Keratinocyte (primary cell): Measurements from ENCODE around the gene THSD7B. TPM values are rescaled to one million over a fixed set of nuclear protein-coding genes. Genes with fewer than 3 reads are reported as not detected.

Source experiments
- DNase-seq: peaks from one replicate; pipeline ENCODE4 v3.0.0-alpha.2; 2011; ENCODE audit warnings: low read depth, missing footprints, low spot score
- FAIRE-seq: peaks from 2 replicates; lab custom pipeline; 2011; peaks lifted over from hg19 to GRCh38; lab: Jason Lieb, UNC
- H2AFZ ChIP-seq: 2 replicates; pipeline ENCODE4 v1.6.0; 2012; ENCODE audit warnings: low read length, control low read depth, inconsistent platforms; ENCODE audit not compliant: control insufficient read depth
- H3K27ac ChIP-seq: 2 replicates; pipeline ENCODE4 v1.5.1; 2011; ENCODE audit warnings: low read length; ENCODE audit not compliant: control insufficient read depth, insufficient read depth
- H3K27me3 ChIP-seq: 3 replicates; pipeline ENCODE4 v1.6.0; 2011; ENCODE audit warnings: low read length; ENCODE audit not compliant: control insufficient read depth, insufficient read depth; ENCODE audit errors: extremely low read depth
- H3K36me3 ChIP-seq, 2 experiments: 2 replicates in 1 of 2; 3 replicates in 1 of 2; pipeline ENCODE4 v1.5.1; 2011; ENCODE audit warnings: low read length in 2 of 2, mild to moderate bottlenecking in 1 of 2; ENCODE audit not compliant: control insufficient read depth in 2 of 2, insufficient read depth in 2 of 2; ENCODE audit errors: extremely low read depth in 1 of 2
- H3K4me1 ChIP-seq: 3 replicates; pipeline ENCODE4 v1.5.1; 2011; ENCODE audit warnings: low read length; ENCODE audit not compliant: control insufficient read depth, insufficient read depth; ENCODE audit errors: extremely low read depth
- H3K4me2 ChIP-seq: 3 replicates; pipeline ENCODE4 v1.6.0; 2011; ENCODE audit warnings: low read depth, low read length; ENCODE audit not compliant: control insufficient read depth, insufficient read depth; ENCODE audit errors: extremely low read depth
- H3K4me3 ChIP-seq, 3 experiments: fragments of 200-600 bp in 1 of 3; sonication (generic) in 1 of 3; 2 replicates in 2 of 3; 3 replicates in 1 of 3; pipeline ENCODE4 v1.5.1; 2011 to 2016; ENCODE audit warnings: low read length in 3 of 3, mild to moderate bottlenecking in 3 of 3, control low read depth in 2 of 3, inconsistent platforms in 1 of 3, low read depth in 1 of 3, mixed read lengths in 1 of 3, mixed run types in 1 of 3, moderate library complexity in 1 of 3; ENCODE audit not compliant: control insufficient read depth in 2 of 3, insufficient read depth in 2 of 3; ENCODE audit errors: extremely low read depth in 1 of 3
- H3K79me2 ChIP-seq: 2 replicates; pipeline ENCODE4 v1.6.0; 2012; ENCODE audit warnings: low read length; ENCODE audit not compliant: control insufficient read depth, insufficient read depth
- H3K9ac ChIP-seq: 3 replicates; pipeline ENCODE4 v1.6.0; 2011; ENCODE audit warnings: low read length; ENCODE audit not compliant: control insufficient read depth, insufficient read depth; ENCODE audit errors: extremely low read depth
- H3K9me1 ChIP-seq: 3 replicates; pipeline ENCODE4 v1.6.0; 2011; ENCODE audit warnings: low read length; ENCODE audit not compliant: control insufficient read depth, insufficient read depth; ENCODE audit errors: extremely low read depth
- H3K9me3 ChIP-seq: 2 replicates; pipeline ENCODE4 v1.5.1; 2012; ENCODE audit warnings: low read depth, low read length; ENCODE audit not compliant: control insufficient read depth
- H4K20me1 ChIP-seq: 3 replicates; pipeline ENCODE4 v1.6.0; 2011; ENCODE audit warnings: low read length; ENCODE audit not compliant: control insufficient read depth, insufficient read depth; ENCODE audit errors: extremely low read depth
- CTCF ChIP-seq, 3 experiments: IDR thresholded peaks in 1 of 3; conservative IDR thresholded peaks in 1 of 3; optimal IDR thresholded peaks in 1 of 3; 2 replicates in 2 of 3; 3 replicates in 1 of 3; pipeline versions ENCODE3 to v1.5.1; 2011; ENCODE audit warnings: low read length in 3 of 3, mild to moderate bottlenecking in 3 of 3, moderate library complexity in 2 of 3, control low read depth in 1 of 3, inconsistent platforms in 1 of 3; ENCODE audit not compliant: insufficient read depth in 2 of 3; ENCODE audit errors: extremely low read depth in 1 of 3
- EZH2 ChIP-seq: IDR thresholded peaks from one replicate; pipeline ENCODE4 v1.6.1; 2012; ENCODE audit warnings: inconsistent platforms, mild to moderate bottlenecking, low read length, moderate library complexity
- dilution Hi-C: fragments of 300-500 bp; cut with MboI; formaldehyde crosslinking; loops from one replicate; pipeline ENCODE4 v1.7.0; 2020; ENCODE audit warnings: low sequenced_read_pairs; ENCODE audit not compliant: extremely low pct_ligation_motif_present
- polyA plus RNA-seq, 5 experiments: library from polyadenylated mRNA; depleted of rRNA in 3 of 5; stranded (reverse) in 3 of 5; stranded (forward) in 1 of 5; unstranded in 1 of 5; fragments of >200 nt; gene quantifications; 1 replicate in 1 of 5; 2 replicates in 3 of 5; 3 replicates in 1 of 5; pipeline versions ENCODE4 v1.2.1 to v1.2.3, GENCODE V29; 2011 to 2012; ENCODE audit warnings: missing spikeins in 2 of 5, low read depth in 1 of 5, low replicate concordance in 1 of 5

Gene THSD7B
- polyA plus RNA-seq, 1 donor (not counting 4 experiments of a cell fraction or from before 2014, with no cell fraction given) = 0.04 TPM

- dilution Hi-C loops = no loop called here
Measured at GRCh38 chr2:137036619-137037018, 271.3 kb downstream of the THSD7B start.

GRCh38 chr2:137039482-137040152 is 274.3 kb downstream of the THSD7B start:
- Histone ChIP-seq H3K9me1 (no peaks in the 10 kb centered on the region), H4K20me1 (no peaks in the 10 kb centered on the region), H3K27me3 (no peaks in the 10 kb centered on the region), H3K36me3 (no peaks in the 10 kb centered on the region), H2AFZ (no peak overlapping the region), H3K9me3 (no peaks in the 10 kb centered on the region), H3K27ac (no peak overlapping the region), H3K4me3 (no peak overlapping the region), H3K4me1 (no peaks in the 10 kb centered on the region), H3K79me2 (no peaks in the 10 kb centered on the region), H3K9ac (no peak overlapping the region), H3K4me2 (no peak overlapping the region)
- no peak for DNase-seq
- dilution Hi-C loops = no loop called here
- TF ChIP-seq EZH2 (no peak), CTCF (optimal IDR thresholded peaks at IDR 0.05 in 1 of 3, IDR thresholded peaks at IDR 0.05 in 1 of 3, conservative IDR thresholded peaks at IDR 0.05 in 1 of 3; ENCODE audit: extremely low read depth in 1 of 3, insufficient read depth in 2 of 3, low read length in 3 of 3) (no peak)
- no peak for FAIRE-seq

More at GRCh38 chr2:137036619-137037018, 271.3 kb downstream of the THSD7B start:
- DNase-seq (no peak), FAIRE-seq (no peak)
- no peak overlapping the region for H3K4me3 ChIP-seq
- H3K9me3 ChIP-seq = no peaks in the 10 kb centered on the region
- H3K27ac ChIP-seq = no peak overlapping the region
- H3K4me1 ChIP-seq = no peaks in the 10 kb centered on the region
- no peak overlapping the region for H3K9ac ChIP-seq
- TF ChIP-seq CTCF (optimal IDR thresholded peaks at IDR 0.05 in 1 of 3, IDR thresholded peaks at IDR 0.05 in 1 of 3, conservative IDR thresholded peaks at IDR 0.05 in 1 of 3; ENCODE audit: extremely low read depth in 1 of 3, insufficient read depth in 2 of 3, low read length in 3 of 3) (no peak), EZH2 (no peak)
- H4K20me1 ChIP-seq = no peaks in the 10 kb centered on the region
- H3K27me3 ChIP-seq = no peaks in the 10 kb centered on the region
- H3K79me2 ChIP-seq = no peaks in the 10 kb centered on the region
- H2AFZ ChIP-seq = no peak overlapping the region
- no peak overlapping the region for H3K4me2 ChIP-seq
- no peaks in the 10 kb centered on the region for H3K9me1 ChIP-seq
- no peaks in the 10 kb centered on the region for H3K36me3 ChIP-seq
